ENCODE measurements around the gene TPR.

DNA sequence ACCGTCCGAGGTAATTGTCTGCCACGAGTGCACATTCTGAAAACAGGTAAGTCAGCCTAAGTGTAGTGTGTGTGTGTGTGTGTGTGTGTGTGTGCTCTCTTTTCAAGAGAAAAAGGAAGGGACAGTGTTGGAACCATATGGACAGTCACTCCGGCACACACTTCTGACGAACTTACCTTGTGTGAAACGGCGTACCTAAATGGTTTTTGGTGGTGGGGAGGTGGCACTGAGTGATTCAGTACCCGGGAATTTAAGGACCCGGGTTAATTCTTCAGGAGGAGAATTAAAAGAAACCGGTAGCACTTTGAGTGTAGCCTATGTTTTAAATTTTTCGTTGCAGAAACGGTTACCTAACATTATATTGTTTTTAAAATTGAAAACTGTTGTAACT is 871 bp upstream of the TPR start:
- TF ChIP-seq, protein P1, sequence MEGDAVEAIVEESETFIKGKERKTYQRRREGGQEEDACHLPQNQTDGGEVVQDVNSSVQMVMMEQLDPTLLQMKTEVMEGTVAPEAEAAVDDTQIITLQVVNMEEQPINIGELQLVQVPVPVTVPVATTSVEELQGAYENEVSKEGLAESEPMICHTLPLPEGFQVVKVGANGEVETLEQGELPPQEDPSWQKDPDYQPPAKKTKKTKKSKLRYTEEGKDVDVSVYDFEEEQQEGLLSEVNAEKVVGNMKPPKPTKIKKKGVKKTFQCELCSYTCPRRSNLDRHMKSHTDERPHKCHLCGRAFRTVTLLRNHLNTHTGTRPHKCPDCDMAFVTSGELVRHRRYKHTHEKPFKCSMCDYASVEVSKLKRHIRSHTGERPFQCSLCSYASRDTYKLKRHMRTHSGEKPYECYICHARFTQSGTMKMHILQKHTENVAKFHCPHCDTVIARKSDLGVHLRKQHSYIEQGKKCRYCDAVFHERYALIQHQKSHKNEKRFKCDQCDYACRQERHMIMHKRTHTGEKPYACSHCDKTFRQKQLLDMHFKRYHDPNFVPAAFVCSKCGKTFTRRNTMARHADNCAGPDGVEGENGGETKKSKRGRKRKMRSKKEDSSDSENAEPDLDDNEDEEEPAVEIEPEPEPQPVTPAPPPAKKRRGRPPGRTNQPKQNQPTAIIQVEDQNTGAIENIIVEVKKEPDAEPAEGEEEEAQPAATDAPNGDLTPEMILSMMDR (conservative IDR thresholded peaks at IDR 0.05 in 1 of 2, IDR thresholded peaks at IDR 0.05 in 1 of 2; ENCODE audit: extremely low read depth in 1 of 2, insufficient read depth in 1 of 2, low read depth in 1 of 2, low read length in 2 of 2): no peak
- no peak for TF ChIP-seq EZH2 (IDR thresholded peaks at IDR 0.05; ENCODE audit: borderline replicate concordance, low read length)

Data from mammary epithelial cell (primary cell).